Measurements from ENCODE around the gene TMPRSS3. TPM values are rescaled to one million over a fixed set of nuclear protein-coding genes. Genes with fewer than 3 reads are reported as not detected.

The TMPRSS3 gene
- total RNA-seq, 4 donors from 2014 or later: not detected

DNA sequence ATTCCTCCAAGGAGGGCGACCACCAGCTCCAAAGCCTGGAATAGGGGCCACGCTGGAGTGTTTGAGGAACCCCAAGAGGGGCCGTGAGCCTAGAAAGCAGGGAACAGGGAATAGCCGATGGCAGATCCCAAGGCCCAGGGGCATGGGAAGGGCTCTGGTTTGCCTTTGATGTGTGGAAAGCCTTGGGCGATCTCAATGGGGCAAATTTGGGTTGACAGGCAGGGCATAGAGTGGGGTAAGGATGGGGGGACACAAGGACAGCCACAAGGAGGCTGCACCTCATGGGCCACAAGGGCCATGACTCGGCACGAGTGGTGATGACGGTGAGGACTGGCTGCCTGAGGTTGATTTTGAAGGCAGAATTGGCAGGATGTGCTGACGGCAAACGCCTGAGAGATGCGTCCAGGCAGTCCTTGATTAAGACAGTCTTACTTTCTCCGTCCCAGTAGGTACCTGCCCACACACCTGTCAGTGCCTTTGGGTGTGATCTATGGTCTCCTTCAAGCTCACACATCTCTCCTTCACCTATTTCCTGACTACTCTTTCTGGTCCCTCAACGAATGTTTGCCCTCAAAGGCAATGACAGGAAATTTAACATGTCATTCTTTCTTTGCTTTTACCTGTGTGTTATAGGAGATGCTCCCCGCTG, 2.0 kb upstream of the TMPRSS3 start:
- TF ChIP-seq POLR2AphosphoS5 (IDR thresholded peaks at IDR 0.05) (no peak), POLR2A (IDR thresholded peaks at IDR 0.05; ENCODE audit: low read depth) (no peak), EP300 (IDR thresholded peaks at IDR 0.05) (no peak)
- TF ChIP-seq, protein P1, sequence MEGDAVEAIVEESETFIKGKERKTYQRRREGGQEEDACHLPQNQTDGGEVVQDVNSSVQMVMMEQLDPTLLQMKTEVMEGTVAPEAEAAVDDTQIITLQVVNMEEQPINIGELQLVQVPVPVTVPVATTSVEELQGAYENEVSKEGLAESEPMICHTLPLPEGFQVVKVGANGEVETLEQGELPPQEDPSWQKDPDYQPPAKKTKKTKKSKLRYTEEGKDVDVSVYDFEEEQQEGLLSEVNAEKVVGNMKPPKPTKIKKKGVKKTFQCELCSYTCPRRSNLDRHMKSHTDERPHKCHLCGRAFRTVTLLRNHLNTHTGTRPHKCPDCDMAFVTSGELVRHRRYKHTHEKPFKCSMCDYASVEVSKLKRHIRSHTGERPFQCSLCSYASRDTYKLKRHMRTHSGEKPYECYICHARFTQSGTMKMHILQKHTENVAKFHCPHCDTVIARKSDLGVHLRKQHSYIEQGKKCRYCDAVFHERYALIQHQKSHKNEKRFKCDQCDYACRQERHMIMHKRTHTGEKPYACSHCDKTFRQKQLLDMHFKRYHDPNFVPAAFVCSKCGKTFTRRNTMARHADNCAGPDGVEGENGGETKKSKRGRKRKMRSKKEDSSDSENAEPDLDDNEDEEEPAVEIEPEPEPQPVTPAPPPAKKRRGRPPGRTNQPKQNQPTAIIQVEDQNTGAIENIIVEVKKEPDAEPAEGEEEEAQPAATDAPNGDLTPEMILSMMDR (IDR thresholded peaks at IDR 0.05): no peak
- Histone ChIP-seq H3K27ac (replicated peaks in 1 of 4) (no peak overlapping the region), H3K9me3 (peaks cover 0 to 12% (median 6%) of the 10 kb centered on the region in 4 donors), H3K4me1 (no peaks in the 10 kb centered on the region), H3K4me3 (no peak overlapping the region), H3K27me3 (peaks cover 0 to 17% (median 0%) of the 10 kb centered on the region in 4 donors), H3K36me3 (no peaks in the 10 kb centered on the region)
- no peak for DNase-seq (ENCODE audit: extremely low spot score)
- 93% methylated on average over 13 of the region's 14 CpGs for WGBS
- intact Hi-C loops (cut with DNase I): no loop called here

DNA sequence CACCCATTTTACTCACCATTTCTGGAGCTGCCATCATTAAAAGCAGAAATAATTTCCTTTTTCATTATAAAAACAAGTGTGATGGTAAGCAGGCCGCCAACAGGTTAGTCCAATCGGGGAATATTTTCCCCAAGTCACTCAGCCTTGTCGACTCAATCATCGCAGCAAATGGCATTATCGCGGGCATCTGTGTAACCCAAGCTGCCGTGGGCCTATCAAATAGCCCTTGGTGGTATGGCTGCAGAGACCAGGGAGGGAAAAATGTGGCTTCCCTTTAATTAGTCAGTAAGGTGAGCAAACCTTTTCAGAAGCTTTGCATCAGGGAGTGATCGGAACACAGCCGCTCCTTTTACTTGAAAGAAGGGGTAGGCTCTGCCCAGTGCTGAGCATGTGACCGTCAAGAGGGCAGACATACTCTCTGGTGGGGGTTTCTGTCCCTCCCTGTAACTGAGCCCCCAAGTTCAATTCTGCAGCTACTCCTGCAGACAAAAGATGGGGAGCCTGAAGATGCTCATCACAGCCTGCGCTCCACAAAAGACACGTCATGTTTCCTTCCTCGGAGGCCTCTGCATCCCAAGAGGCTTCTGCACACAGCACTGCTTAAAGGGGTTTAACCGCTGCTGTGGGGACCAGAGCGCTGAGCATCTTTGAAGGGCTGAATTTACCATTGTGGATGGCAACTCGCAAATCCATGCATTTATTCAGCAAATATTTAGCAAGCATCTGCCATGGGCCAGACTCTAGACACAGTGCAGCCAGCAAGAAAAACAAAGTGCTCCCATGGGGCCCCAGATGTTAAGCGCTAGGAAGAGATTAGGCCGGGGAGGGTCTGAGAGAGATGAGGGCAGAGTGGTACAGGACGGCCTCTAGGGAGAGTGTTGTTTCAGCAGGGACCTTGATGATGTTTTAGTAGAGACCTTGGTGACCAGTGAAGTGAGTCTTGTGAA, 1.2 kb upstream of the TMPRSS3 start:
- intact Hi-C loops (cut with DNase I): no loop called here
- no peak for DNase-seq (ENCODE audit: extremely low spot score)
- 86% methylated on average over 19 of the region's 19 CpGs for WGBS

DNA sequence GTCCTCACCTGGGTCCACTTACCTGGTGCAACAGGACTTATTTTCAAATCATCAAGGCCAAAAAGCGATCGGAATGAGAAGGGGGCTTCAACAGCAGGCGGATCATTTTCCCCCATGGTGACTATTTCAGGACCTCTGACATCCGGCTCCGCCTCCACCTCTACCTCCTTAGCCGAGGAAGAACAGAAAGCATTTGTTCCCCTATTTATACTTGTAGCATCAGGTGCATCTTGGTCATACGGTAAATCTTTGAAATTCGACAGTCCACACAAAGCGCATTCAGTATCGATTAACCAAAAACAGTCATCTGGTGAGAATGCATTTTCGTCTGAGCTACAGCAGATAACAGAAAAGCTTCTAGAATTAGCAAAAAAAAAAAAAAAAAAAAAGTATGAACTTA, 550 bp downstream of the TMPRSS3 start:
- no peaks in the 10 kb centered on the region for H3K9me3 ChIP-seq
- H3K36me3 ChIP-seq: no peaks in the 10 kb centered on the region
- H3K4me1 ChIP-seq: no peaks in the 10 kb centered on the region
- intact Hi-C loops (cut with DNase I): no loop called here
- H3K27ac ChIP-seq (replicated peaks in 1 of 4): no peak overlapping the region
- DNase-seq (ENCODE audit: extremely low spot score): no peak
- TF ChIP-seq POLR2AphosphoS5 (IDR thresholded peaks at IDR 0.05): no peak
- no peak for TF ChIP-seq EP300 (IDR thresholded peaks at IDR 0.05)
- TF ChIP-seq, protein P1 (IDR thresholded peaks at IDR 0.05): no peak
- TF ChIP-seq POLR2A (IDR thresholded peaks at IDR 0.05; ENCODE audit: low read depth): no peak
- peaks cover 0 to 42% (median 0%) of the 10 kb centered on the region in 4 donors for H3K27me3 ChIP-seq
- 95% methylated on average over 11 of the region's 11 CpGs for WGBS
- H3K4me3 ChIP-seq: no peak overlapping the region

More for the DNA sequence above, 1.2 kb upstream of the TMPRSS3 start:
- H3K4me3 ChIP-seq: no peak overlapping the region
- H3K9me3 ChIP-seq: peaks cover 0 to 8% (median 4%) of the 10 kb centered on the region in 4 donors
- peaks cover 0 to 25% (median 0%) of the 10 kb centered on the region in 4 donors for H3K27me3 ChIP-seq
- H3K4me1 ChIP-seq: no peaks in the 10 kb centered on the region
- no peaks in the 10 kb centered on the region for H3K36me3 ChIP-seq
- TF ChIP-seq, protein P1 (IDR thresholded peaks at IDR 0.05): no peak
- TF ChIP-seq POLR2AphosphoS5 (IDR thresholded peaks at IDR 0.05) (no peak), POLR2A (IDR thresholded peaks at IDR 0.05; ENCODE audit: low read depth) (no peak), EP300 (IDR thresholded peaks at IDR 0.05) (no peak)
- no peak overlapping the region for H3K27ac ChIP-seq (replicated peaks in 1 of 4)

DNA sequence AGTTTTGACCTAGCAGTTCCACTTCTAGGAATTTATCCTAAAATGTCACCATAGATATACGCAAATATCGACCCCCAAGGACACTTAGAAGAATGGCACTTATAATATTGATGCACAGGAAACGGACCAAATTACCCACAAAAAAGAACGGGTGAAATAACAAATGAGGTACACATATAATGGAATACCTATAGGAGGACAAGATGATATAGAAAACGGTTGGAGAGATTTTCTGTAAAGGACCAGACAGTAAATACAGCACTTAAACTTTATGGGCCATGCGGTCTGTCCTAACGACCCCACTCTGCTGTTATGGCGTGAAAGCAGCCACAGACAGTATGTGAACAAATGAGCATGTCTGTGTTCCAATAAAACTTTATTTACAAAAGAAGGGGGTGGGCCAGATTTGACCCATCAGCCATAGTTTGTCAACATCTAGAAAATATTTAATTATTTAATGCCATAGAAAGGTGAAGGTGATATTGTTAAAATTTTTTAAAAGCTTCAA, 2.4 kb downstream of the TMPRSS3 start:
- H3K27me3 ChIP-seq: peaks cover 0 to 55% (median 0%) of the 10 kb centered on the region in 4 donors

More for the DNA sequence above, 2.4 kb downstream of the TMPRSS3 start:
- no peak overlapping the region for H3K4me3 ChIP-seq
- H3K9me3 ChIP-seq: no peaks in the 10 kb centered on the region
- no peak for TF ChIP-seq POLR2AphosphoS5 (IDR thresholded peaks at IDR 0.05)
- no peak for TF ChIP-seq EP300 (IDR thresholded peaks at IDR 0.05)
- TF ChIP-seq, protein P1 (IDR thresholded peaks at IDR 0.05): no peak
- TF ChIP-seq POLR2A (IDR thresholded peaks at IDR 0.05; ENCODE audit: low read depth): no peak
- no peak for DNase-seq (ENCODE audit: extremely low spot score)
- no peaks in the 10 kb centered on the region for H3K36me3 ChIP-seq
- H3K27ac ChIP-seq (replicated peaks in 1 of 4): no peak overlapping the region
- intact Hi-C loops (cut with DNase I): no loop called here
- 57% methylated on average over 8 of the region's 8 CpGs for WGBS
- H3K4me1 ChIP-seq: no peaks in the 10 kb centered on the region
